Common myeloid progenitor, CD34-positive (primary cell): Measurements from ENCODE around the gene EEFSEC.

Experiments
- CTCF ChIA-PET: fragments of 350-600 bp; sonication (Branson Sonifier 250); formaldehyde crosslinking; loops from one replicate; lab custom pipeline; 2021; ENCODE audit warnings: antibody characterized with exemption; lab: Charles Lee
- POLR2A ChIA-PET: fragments of 350-600 bp; sonication (Branson Sonifier 250); formaldehyde crosslinking; loops from one replicate; lab custom pipeline; 2021; ENCODE audit warnings: antibody characterized with exemption; lab: Charles Lee
- DNase-seq, 3 donors: peaks; one replicate each; pipeline versions ENCODE4 v3.0.0 to v3.0.0-alpha.2; 2013
- H3K27ac ChIP-seq, 2 experiments: 1 replicate in 1 of 2; 2 replicates in 1 of 2; pipeline ENCODE4 v1.7.0; 2013; ENCODE audit warnings: inconsistent platforms in 2 of 2, low read length in 2 of 2, mild to moderate bottlenecking in 2 of 2, low read depth in 1 of 2, moderate library complexity in 1 of 2; ENCODE audit not compliant: severe bottlenecking in 2 of 2, insufficient read depth in 1 of 2, poor library complexity in 1 of 2
- H3K27me3 ChIP-seq, 5 experiments: replicated peaks in 2 of 5; 1 replicate in 3 of 5; 2 replicates in 2 of 5; pipeline versions ENCODE4 v1.6.1 to v1.7.0; 2013; ENCODE audit warnings: low read length in 4 of 5, mild to moderate bottlenecking in 2 of 5, moderate library complexity in 2 of 5, inconsistent platforms in 1 of 5; ENCODE audit not compliant: insufficient read depth in 5 of 5, control insufficient read depth in 4 of 5
- H3K36me3 ChIP-seq, 4 experiments: 1 replicate in 2 of 4; 2 replicates in 2 of 4; pipeline versions ENCODE4 v1.6.1 to v1.7.0; 2013; ENCODE audit warnings: low read length in 3 of 4, control low read depth in 1 of 4, mild to moderate bottlenecking in 1 of 4; ENCODE audit not compliant: control insufficient read depth in 4 of 4, insufficient read depth in 4 of 4
- H3K4me1 ChIP-seq, 4 experiments: 1 replicate in 3 of 4; 2 replicates in 1 of 4; pipeline versions ENCODE4 v1.6.1 to v1.7.1; 2013; ENCODE audit warnings: low read length in 3 of 4, mild to moderate bottlenecking in 3 of 4, control low read depth in 1 of 4, inconsistent platforms in 1 of 4, moderate library complexity in 1 of 4; ENCODE audit not compliant: control insufficient read depth in 4 of 4, insufficient read depth in 4 of 4; ENCODE audit errors: control extremely low read depth in 1 of 4
- H3K4me3 ChIP-seq, 7 experiments: 1 replicate in 4 of 7; 2 replicates in 3 of 7; pipeline versions ENCODE4 v1.5.1 to v1.7.0; 2013; ENCODE audit warnings: mild to moderate bottlenecking in 7 of 7, low read length in 6 of 7, moderate library complexity in 6 of 7, inconsistent platforms in 2 of 7, low read depth in 2 of 7, control low read depth in 1 of 7; ENCODE audit not compliant: insufficient read depth in 4 of 7, control insufficient read depth in 1 of 7; ENCODE audit errors: extremely low read depth in 1 of 7
- H3K9me3 ChIP-seq, 5 experiments: 1 replicate in 4 of 5; 2 replicates in 1 of 5; pipeline versions ENCODE4 v1.6.1 to v1.7.1; 2013; ENCODE audit warnings: low read length in 4 of 5, mild to moderate bottlenecking in 2 of 5, inconsistent platforms in 1 of 5, low read depth in 1 of 5, moderate library complexity in 1 of 5; ENCODE audit not compliant: control insufficient read depth in 4 of 5, insufficient read depth in 2 of 5; ENCODE audit errors: control extremely low read depth in 1 of 5
- WGBS: methylation state at CpG from one replicate; pipeline ENCODE4 v1.1.5; 2013; ENCODE audit not compliant: insufficient coverage; 5-methylcytosine and 5-hydroxymethylcytosine counted together

Gene EEFSEC

DNA sequence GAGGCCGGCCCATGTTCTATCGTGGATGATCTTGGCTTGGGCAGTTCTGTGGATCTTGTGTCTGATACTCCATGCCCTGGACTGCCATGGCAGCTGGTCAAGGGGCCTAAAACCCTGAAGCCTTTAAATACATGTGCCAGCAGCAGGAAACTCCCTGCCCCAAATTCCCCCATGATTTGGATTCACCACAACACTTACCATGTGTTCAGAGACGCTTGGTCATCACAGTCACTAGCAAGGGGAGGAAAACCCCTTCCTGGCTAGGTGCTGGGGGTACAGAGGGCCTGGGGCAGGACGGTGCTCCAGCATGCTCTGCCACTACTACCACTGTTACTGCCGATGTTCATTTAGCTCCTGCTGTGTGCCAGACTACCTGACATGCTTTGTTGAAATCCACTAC, 219.0 kb downstream of the EEFSEC start:
- ChIA-PET CTCF (no interaction called here), POLR2A (no interaction called here)
- DNase-seq: no peak
- Histone ChIP-seq H3K27ac (no peak overlapping the region), H3K27me3 (no peaks in the 10 kb centered on the region), H3K9me3 (no peaks in the 10 kb centered on the region), H3K36me3 (peaks cover 5 to 12% (median 6%) of the 10 kb centered on the region in 4 experiments), H3K4me3 (no peak overlapping the region), H3K4me1 (no peaks in the 10 kb centered on the region)
- 93% methylated on average over 5 of the region's 5 CpGs for WGBS

DNA sequence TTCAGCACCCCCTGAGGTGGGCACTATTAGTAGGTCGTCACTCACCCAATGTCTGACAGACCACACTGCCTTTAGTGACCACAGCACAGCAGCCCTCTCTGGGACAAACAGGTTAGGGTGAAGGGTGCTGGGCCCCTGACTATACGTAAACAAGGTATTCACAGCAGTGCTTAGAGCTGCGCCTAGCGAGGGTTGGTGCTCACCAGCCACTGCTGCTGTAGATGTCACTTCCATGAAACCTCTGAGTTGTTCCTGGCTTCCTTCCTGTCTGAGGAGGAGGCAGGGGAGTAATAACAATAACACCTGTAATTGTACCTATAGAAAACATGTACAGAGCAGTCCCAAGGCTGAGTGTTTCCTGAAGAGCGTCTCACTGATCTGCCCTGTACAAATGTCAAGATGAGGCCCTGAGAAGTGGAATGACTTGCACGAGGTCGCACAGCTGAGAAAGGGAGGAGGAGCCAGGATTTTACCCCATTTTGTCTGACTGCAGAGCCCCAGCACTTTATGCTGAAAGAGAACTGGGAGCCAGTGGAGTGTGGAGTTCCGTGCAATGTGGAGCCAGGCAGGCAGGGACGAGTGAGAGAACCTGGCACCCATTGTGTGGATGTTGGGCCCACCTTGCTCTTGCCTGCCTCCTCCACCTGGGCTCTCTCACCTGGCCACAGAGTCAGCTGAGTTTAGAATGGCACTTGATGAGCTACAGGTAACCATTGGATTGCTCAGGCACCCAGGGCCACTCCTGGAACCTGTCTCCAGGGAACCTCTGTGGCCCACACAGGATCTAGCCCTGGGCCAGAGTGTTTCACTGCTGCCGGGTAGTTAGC, 219.6 kb downstream of the EEFSEC start:
- Histone ChIP-seq H3K9me3 (no peaks in the 10 kb centered on the region), H3K27me3 (no peaks in the 10 kb centered on the region), H3K4me3 (no peak overlapping the region), H3K4me1 (no peaks in the 10 kb centered on the region), H3K36me3 (peaks cover 0 to 12% (median 1%) of the 10 kb centered on the region in 4 experiments), H3K27ac (no peak overlapping the region)
- WGBS: 95% methylated on average over 10 of the region's 10 CpGs
- CTCF ChIA-PET: no interaction called here
- POLR2A ChIA-PET: no interaction called here
- no peak for DNase-seq

DNA sequence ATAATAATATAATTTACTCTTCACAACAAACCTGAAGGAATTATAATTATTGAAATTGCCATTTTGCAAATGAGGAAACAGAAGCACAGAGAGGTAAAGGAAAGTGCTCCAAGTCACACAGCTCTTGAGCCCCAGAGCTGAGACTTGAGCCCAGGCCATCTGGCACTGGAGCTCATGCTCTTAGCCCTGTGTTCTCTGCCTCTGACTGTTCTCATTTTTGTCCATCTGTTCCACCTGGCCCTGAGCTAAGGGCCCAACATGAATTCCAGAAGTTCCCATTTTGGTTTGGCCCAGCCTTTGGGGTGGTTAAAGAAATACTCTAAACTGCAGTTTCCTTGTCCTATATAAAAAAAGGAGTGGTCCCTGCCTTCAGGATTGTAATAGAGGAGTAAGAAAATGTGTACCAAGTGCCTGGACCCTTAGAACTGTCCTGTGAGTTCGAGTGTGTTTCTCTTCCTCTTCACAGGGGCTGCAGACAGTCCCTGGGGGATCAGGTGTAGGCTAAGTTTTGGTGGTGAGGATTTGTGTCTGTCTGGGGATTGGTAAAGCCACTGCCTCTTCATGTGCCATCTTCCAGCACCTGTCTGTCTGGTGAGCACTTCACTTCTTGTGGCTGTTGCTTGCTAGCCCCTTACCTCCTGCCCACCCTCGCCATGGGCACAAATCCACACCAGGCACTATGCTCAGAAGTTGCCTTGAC, 221.6 kb downstream of the EEFSEC start:
- H3K36me3 ChIP-seq: peaks cover 0 to 12% (median 7%) of the 10 kb centered on the region in 4 experiments
- ChIA-PET CTCF (interaction anchor here (1.2 kb wide), 1 partner anchor 9 kb away, joined by 3 read pairs; no protein-coding TSS in a partner anchor), POLR2A (interaction anchor here (0.7 kb wide), 1 partner anchor 19 kb away, joined by 3 read pairs; no protein-coding TSS in a partner anchor)
- WGBS: 100% methylated on average over 1 of the region's 2 CpGs
- H3K9me3 ChIP-seq: no peaks in the 10 kb centered on the region
- no peak overlapping the region for H3K27ac ChIP-seq
- no peaks in the 10 kb centered on the region for H3K27me3 ChIP-seq
- no peak overlapping the region for H3K4me3 ChIP-seq
- no peak for DNase-seq
- H3K4me1 ChIP-seq: no peaks in the 10 kb centered on the region

DNA sequence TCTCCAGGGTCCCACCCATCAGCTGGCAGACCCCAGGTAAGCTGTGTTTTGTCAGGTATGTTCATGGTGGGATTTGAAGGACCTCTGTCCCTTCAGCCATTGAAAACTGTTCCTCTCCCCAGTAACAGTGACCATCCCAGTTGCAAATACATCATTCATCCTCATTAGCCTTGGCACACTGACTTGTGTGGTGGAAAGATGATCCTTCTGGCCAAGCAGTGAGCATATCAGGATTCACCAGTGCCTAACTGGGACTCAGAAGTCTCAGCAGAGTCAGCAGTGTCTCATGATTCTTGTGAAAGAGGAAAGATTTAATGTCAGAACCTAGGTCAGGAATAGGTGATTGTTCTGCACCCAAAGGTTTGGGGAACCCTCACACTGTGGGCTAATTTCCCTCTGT, 223.2 kb downstream of the EEFSEC start:
- no peaks in the 10 kb centered on the region for H3K4me1 ChIP-seq
- no peak overlapping the region for H3K27ac ChIP-seq
- peaks cover 0 to 12% (median 6%) of the 10 kb centered on the region in 4 experiments for H3K36me3 ChIP-seq
- ChIA-PET POLR2A (no interaction called here), CTCF (no interaction called here)
- no peaks in the 10 kb centered on the region for H3K9me3 ChIP-seq
- H3K27me3 ChIP-seq: no peaks in the 10 kb centered on the region
- no peak for DNase-seq
- no peak overlapping the region for H3K4me3 ChIP-seq

DNA sequence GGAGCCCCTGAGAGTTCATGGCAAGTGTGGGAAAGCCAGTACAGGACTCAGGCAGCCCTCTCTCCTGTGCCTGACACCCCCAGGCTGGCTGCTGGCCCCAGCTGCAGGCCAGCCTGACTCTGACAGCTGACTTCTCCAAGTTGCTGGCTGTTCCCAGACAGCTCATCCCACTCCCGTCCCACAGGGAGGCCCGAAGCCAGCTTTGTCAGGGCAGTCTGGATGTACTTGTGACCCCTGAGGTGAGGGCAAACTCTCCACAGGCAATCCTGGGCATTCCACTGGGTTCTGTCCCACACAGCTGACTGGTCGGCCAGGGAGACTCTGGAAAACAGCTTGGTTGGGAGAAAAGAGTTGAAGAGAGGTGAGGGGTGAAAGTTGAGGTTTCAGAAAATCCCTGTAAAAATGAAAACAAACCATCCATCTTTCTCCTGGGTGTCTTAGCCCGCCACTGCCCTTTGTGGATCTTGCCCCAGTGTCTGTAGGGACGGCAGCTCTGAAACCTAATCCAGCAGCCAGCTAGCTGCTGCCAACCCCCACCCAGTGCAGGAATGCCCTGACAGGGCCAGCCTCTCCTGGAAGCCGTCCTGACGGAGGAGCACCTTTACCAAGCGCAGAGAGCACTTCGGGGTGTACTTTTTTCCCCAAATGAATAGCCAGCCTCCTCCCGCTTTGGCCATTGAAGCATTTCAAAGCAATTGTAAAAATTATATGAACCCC, 225.5 kb downstream of the EEFSEC start:
- Histone ChIP-seq H3K27me3 (no peaks in the 10 kb centered on the region), H3K4me3 (no peak overlapping the region), H3K4me1 (peaks cover 0 to 7% (median 5%) of the 10 kb centered on the region in 4 experiments), H3K36me3 (peaks cover 0 to 7% (median 5%) of the 10 kb centered on the region in 4 experiments), H3K9me3 (no peaks in the 10 kb centered on the region), H3K27ac (no peak overlapping the region)
- 97% methylated on average over 9 of the region's 10 CpGs for WGBS
- DNase-seq: no peak
- POLR2A ChIA-PET: interaction anchor here (0.6 kb wide), 1 partner anchor 11 kb away, joined by 3 read pairs; no protein-coding TSS in a partner anchor
- CTCF ChIA-PET: no interaction called here

DNA sequence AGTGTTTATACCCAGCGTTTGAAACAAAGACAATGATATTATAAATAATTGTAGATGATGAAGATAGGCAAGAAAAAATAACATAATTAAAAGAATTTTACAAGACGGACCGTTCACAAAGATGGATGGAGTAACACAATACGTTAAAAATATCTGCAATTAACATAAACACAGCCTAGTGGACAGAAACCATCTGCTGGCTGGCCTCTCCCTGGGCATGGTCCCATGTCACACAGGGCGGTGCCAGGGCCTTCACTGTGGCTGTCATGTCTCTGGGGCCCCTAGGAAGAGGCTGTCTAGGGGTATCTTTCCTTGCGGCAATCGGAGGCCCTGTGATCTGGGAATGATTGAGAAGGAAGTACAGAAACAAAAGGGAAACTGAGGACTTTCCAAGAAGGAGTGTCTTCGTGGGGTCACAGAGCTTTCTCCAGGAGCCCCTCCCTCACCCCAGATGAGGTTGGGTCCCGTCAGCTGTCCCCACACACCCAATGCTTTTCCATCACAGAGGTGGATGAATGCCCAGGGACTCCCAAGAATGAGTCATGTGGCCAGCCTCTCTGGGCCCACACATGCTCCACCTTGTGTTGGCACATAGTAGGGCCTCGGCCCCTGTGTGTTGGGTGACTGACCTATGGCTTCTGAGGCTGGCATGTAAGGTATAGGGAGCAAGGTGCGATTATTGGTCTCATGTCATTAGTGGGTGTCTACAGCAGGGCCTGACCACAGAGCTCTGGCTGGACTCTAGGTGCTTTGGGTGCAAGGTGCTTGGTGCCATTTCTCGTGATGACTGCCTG, 226.3 kb downstream of the EEFSEC start:
- 97% methylated on average over 8 of the region's 12 CpGs for WGBS
- Histone ChIP-seq H3K4me3 (no peak overlapping the region), H3K4me1 (peaks cover 0 to 7% (median 5%) of the 10 kb centered on the region in 4 experiments), H3K9me3 (no peaks in the 10 kb centered on the region), H3K27me3 (no peaks in the 10 kb centered on the region), H3K27ac (no peak overlapping the region), H3K36me3 (peaks cover 0 to 7% (median 5%) of the 10 kb centered on the region in 4 experiments)
- ChIA-PET CTCF (no interaction called here), POLR2A (no interaction called here)
- DNase-seq: no peak
